ENCODE data around the gene IFRD2. TPM values are rescaled to one million over a fixed set of nuclear protein-coding genes. Genes with fewer than 3 reads are reported as not detected.

Gene IFRD2
- total and polyA plus RNA-seq, 2 of the 8 experiments (the other 6 are each of a cell fraction or from before 2014, with no cell fraction given) = 76.7 to 88.8 TPM

DNA sequence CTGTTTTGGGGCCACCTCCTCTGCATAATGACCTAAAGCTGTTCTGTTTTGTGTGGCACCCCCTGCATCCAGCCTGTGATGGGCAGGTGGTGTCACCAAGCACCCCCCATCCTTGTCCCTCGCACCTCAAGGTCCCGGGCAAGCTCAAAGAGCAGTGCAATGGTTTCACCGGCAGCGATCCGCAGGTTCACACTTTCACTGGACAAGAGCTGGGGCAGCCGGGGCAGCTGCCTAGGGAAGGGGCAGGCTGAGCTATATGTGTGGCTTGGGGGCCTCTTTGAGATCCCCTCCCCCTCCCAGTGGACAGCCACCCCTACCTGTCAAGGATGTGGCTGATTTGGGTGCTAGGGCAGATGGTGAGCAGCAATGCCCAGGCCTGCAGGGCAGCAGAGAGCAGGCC lies 3.1 kb downstream of the IFRD2 start:
- Histone ChIP-seq H2BK20ac (ENCODE audit: low read length) (no peak overlapping the region), H4K8ac (ENCODE audit: extremely low read depth, insufficient read depth, low read length) (no peak overlapping the region; the same call in 1 of the 2 replicates), H3K4me3 (ENCODE audit: extremely low read depth in 1 of 4, insufficient read depth in 2 of 4, low read depth in 3 of 4, low read length in 4 of 4) (no peak overlapping the region), H2BK12ac (ENCODE audit: low read depth, low read length) (no peak overlapping the region), H2BK5ac (ENCODE audit: low read depth, low read length) (no peak overlapping the region), H2AFZ (ENCODE audit: low read length) (no peak overlapping the region), H3K9ac (replicated peaks in 1 of 4; ENCODE audit: extremely low read depth in 1 of 4, low read depth in 3 of 4, low read length in 3 of 4) (no peak overlapping the region), H3K9me3 (ENCODE audit: insufficient read depth in 2 of 2, low read depth in 1 of 2, low read length in 1 of 2) (no peaks in the 10 kb centered on the region), H3K4ac (replicated peaks; ENCODE audit: insufficient read length, low read depth, low read length) (no peak overlapping the region), H3K4me1 (replicated peaks in 1 of 4; ENCODE audit: control insufficient read depth in 3 of 4, insufficient read depth in 4 of 4, low read length in 3 of 4) (peaks cover 0 to 7% (median 5%) of the 10 kb centered on the region in 4 experiments; a peak in 4 of 7 replicates), H2AK5ac (ENCODE audit: low read depth, low read length) (no peak overlapping the region), H3K14ac (ENCODE audit: insufficient read length) (no peak overlapping the region), H3K36me3 (ENCODE audit: control insufficient read depth in 2 of 4, insufficient read depth in 4 of 4, low read length in 3 of 4) (peaks cover 16 to 29% (median 22%) of the 10 kb centered on the region in 4 experiments), H3K4me2 (ENCODE audit: insufficient read depth in 1 of 2, low read depth in 2 of 2, low read length in 2 of 2) (no peak overlapping the region), H3K23me2 (ENCODE audit: low read depth, low read length) (peaks cover 10% of the 10 kb centered on the region), H2BK15ac (ENCODE audit: low read length) (no peak overlapping the region), H3K79me2 (ENCODE audit: control insufficient read depth in 1 of 2, insufficient read depth in 2 of 2, low read length in 2 of 2) (peaks cover 0 to 15% of the 10 kb centered on the region in 2 experiments; a peak in 3 of 4 replicates), H3K79me1 (ENCODE audit: low read depth, low read length) (peaks cover 8% of the 10 kb centered on the region; the same call in 1 of the 2 replicates), H3K18ac (ENCODE audit: extremely low read depth, low read length) (no peak overlapping the region), H4K91ac (replicated peaks; ENCODE audit: insufficient read length, low read length) (no peak overlapping the region), H4K5ac (ENCODE audit: insufficient read length, low read depth, low read length) (no peak overlapping the region), H3K27me3 (replicated peaks in 1 of 4; ENCODE audit: control insufficient read depth in 3 of 4, extremely low read depth in 1 of 4, insufficient read depth in 3 of 4, low read length in 3 of 4) (no peaks in the 10 kb centered on the region; a peak in 1 of 7 replicates), H3K27ac (ENCODE audit: low read depth, low read length) (no peak overlapping the region), H3K56ac (replicated peaks; ENCODE audit: insufficient read length, low read depth, low read length) (no peak overlapping the region), H2BK120ac (replicated peaks; ENCODE audit: low read depth, low read length) (no peak overlapping the region), H4K20me1 (replicated peaks in 1 of 2; ENCODE audit: control insufficient read depth in 1 of 2, insufficient read depth in 2 of 2, low read length in 2 of 2) (peaks cover 0 to 13% of the 10 kb centered on the region in 2 experiments), H3K23ac (ENCODE audit: insufficient read length) (no peak overlapping the region)
- 96% methylated on average over 6 of the region's 6 CpGs; no CpG with 5 or more reads in 1 of the 2 experiments for WGBS, 2 experiments (ENCODE audit: extremely low coverage in 1 of 2, insufficient coverage in 1 of 2, insufficient read length in 1 of 2, insufficient replicate concordance in 2 of 2, low coverage in 1 of 2, low lambda C conversion rate in 2 of 2, missing lambda C conversion rate in 1 of 2)
- CTCF ChIA-PET (ENCODE audit: partially characterized antibody) = interaction anchor here (1.3 to 4.3 kb wide), 4 partner anchors 9 to 30 kb away, joined by 3 to 13 read pairs (median 8); partner anchors contain the start of gene HYAL1
- FAIRE-seq (no peak), DNase-seq (ENCODE audit: low read depth in 1 of 2, low spot score in 2 of 2) (no peak)
- POLR2A ChIA-PET (ENCODE audit: partially characterized antibody) = interaction anchor here (0.6 to 6.8 kb wide), 6 partner anchors 10 to 41 kb away, joined by 3 to 122 read pairs (median 4); partner anchors contain the start of genes HYAL3, LSMEM2 and NAA80
- TF ChIP-seq POLR2A (IDR thresholded peaks at IDR 0.05; ENCODE audit: control extremely low read depth in 1 of 2, low read depth in 2 of 2, low read length in 2 of 2) (no peak), POU5F1 (IDR thresholded peaks at IDR 0.05; ENCODE audit: low read depth, low read length) (no peak), KDM4A (IDR thresholded peaks at IDR 0.05; ENCODE audit: low read depth, low read length, severe bottlenecking) (no peak), NANOG (IDR thresholded peaks at IDR 0.05; ENCODE audit: insufficient read depth, low read depth, low read length, poor library complexity, severe bottlenecking) (no peak), SP2 (IDR thresholded peaks at IDR 0.05; ENCODE audit: low read length) (no peak), RFX5 (IDR thresholded peaks at IDR 0.05; ENCODE audit: borderline replicate concordance, low read depth, low read length) (no peak), MAX (IDR thresholded peaks at IDR 0.05) (no peak), EZH2 (IDR thresholded peaks at IDR 0.05; ENCODE audit: low read depth, low read length, severe bottlenecking) (no peak), KDM1A (IDR thresholded peaks at IDR 0.05; ENCODE audit: borderline replicate concordance, low read length) (no peak), EP300 (IDR thresholded peaks at IDR 0.05; ENCODE audit: borderline replicate concordance in 1 of 2, low read depth in 2 of 2, low read length in 2 of 2) (no peak), ASH2L (IDR thresholded peaks at IDR 0.05; ENCODE audit: low read length) (no peak), USF2 (IDR thresholded peaks at IDR 0.05; ENCODE audit: low read length) (no peak)

Data from H1 (cell line).